GM21723 (cell line): Measurements from ENCODE around the gene MGAT3.

Source experiments
- ATAC-seq: cut with Tn5 transposase; IDR thresholded peaks from one replicate; pipeline ENCODE4 v1.9.1; 2021; ENCODE audit warnings: mild to moderate bottlenecking, moderate library complexity; ENCODE audit not compliant: unreplicated experiment

MGAT3 gene

DNA sequence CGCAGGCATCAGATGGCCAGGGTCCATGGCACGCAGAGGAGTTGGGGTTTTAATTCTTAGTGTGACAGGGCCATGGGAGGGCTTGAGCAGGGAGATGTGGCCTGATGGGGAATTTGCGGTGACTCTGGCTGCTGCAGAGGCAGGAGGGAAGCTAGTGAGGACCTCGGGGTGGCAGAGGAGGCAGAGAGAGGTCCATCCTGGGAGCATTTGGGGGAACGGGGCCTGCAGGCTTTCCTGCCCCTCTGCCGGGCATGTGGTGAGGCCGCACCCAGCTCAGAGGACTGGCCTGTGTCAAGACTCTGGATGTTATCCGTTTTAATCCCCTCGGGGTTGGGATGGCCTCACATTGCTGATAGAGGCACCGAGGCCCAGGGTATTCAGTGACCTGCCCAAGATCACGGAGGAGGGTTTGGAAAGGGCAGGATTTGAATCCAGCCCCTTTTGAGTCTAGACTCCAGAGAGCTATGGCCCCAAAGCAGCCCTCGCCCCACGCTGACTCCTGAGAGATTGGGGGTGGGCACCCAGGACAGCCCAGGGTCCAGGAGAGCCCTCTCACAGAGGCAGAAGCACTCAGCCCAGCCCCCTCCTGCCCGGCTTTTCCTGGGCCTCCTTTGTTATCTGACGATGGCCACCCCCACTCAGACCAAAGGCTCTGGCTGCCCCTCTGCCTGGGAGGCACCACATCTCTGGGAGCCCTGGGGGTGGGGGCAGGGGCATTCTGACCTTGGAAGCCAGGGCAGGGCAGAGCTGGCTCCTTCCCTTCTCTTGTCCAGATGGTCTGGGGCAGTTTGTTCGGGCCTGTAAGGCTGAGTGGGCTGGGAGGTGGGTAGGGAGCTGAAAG lies 13.9 kb downstream of the MGAT3 start:
- ATAC-seq, result no peak

DNA sequence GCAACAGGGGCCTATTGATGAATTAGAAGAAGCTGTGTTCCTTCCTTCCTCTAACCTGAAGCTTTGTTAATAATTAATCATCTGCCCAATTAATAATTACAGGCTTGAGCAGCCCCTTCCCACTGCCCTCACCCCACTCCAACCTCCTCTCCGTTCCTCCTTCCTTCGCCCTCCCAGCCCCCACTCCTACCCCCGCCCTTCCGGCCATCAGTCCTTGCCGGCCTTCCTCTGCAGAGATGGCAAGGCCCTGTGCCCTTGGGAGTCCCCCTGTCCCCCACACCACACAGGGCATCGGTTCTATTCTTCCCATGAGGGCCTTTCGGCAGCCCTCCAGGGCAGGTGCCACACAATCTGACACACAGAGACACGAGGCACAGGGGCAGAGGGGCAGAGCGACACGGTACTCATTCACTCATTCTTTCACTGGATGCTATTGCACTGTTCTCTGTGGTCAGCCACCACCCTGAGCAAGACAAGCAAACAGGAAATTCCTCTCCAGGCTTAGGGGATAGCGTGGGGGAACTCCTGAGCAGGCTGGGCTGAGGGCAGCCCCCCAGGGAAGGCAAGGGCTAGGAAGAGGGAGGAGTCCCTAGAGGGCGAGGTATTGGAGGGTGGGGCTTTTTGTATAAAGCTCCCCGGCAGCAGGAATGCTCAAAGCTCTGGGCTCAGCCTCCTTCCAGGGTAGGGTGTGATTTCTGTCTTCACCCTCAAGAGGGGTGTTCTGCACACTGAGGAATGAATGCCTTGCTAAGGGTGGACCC lies 14.7 kb downstream of the MGAT3 start:
- ATAC-seq, result peak; percentile 67

DNA sequence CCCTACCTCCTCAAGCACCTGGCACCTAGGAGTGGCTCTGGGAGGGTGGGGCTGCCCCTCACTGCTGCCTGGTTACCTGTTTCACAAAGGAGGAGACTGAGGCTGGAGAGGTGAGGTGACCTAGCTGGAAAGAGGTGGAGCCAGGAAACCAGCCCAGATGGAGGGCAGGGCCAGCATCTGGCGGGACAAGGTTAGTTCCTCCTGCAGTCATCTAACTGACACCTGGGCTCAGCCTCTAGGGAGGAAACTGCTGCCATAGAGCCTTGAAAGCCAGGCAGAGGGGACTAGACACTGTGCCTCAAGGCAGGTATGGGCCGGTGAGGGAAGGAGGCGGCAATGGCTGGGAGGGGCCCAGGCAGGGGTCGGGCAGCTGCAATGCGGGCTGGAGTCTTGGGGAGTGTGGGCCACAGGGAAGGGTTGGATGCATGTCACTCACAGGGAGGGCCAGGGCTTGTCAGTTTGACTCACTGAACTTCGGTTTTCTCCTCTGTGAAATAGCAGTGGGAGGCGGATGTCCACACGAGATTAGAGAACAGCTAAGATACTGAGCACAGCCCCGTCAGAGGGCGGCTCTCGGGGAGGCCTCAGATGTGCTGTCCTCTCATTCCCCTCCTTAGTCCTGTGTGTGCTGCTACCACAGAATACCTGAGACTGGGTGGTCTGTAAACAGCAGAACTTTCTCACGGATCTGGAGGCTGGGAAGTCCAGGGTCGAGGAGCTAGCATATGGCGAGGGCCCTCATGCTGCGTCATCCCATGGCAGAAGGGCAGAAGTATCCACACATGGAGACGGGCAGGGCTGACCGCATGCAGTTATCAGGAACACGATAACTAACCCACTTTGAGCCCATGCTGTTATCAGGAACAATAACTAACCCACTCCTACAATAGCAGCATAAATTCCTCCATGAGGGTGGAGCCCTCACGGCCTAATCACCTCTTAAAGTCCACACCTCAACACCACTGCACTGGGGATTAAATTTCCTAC lies 16.1 kb downstream of the MGAT3 start:
- no peak for ATAC-seq

DNA sequence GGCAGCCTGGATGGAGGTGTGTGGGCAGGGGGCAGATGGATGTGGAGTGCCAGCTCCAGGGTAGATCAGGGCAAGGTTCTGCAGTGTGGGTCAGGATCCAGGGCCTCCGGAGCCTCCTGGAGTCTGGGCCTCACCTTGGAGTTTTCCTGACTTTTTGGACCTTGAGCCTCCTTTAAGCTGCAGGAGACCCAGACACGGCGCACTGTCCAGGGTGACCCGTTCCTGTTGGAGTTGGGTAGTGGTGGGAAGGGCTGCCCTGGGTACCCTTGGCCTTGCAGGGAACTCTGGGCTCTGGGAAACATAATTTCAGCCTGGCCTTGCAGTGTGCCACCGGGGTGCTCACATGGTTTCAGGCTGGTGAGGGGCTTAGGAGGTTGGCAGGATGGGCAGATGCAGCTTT lies 17.0 kb downstream of the MGAT3 start:
- no peak for ATAC-seq

DNA sequence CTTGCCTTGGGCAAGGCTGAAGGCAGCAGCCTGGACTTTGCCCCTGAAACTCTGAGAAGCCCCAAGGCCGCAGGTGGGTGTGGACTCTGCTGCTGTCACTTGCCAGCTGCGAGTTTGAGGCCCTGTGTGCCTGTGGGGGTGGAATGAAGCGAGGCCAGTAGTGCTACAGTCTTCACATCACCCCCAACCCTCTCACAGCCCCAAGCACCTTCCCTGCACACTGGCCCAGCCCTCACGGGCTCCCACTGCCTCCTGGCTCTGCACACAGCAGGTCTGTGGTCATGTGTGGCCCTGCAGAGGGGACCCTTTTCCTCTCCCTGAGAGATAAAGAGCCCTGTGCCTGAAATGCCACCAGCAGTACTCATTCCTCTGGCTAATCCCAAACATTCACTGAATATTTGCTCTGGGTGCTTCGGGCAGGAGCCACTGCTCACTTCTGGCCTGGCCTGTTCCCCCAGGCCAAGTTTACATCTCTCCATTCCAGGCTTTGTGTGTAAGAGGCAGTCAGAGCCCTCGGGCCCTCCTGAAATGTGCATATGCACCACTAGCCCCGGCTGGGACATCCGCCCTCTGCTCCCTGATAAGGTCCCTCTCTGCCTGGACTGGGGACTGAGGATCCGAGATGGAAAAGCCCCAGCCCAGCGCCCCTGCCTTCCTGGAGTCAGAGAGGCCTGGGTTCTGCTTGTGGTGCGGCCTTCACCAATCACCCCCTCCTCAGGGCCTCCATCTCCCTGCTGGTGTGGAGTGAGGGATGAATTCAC lies 17.7 kb downstream of the MGAT3 start:
- no peak for ATAC-seq

DNA sequence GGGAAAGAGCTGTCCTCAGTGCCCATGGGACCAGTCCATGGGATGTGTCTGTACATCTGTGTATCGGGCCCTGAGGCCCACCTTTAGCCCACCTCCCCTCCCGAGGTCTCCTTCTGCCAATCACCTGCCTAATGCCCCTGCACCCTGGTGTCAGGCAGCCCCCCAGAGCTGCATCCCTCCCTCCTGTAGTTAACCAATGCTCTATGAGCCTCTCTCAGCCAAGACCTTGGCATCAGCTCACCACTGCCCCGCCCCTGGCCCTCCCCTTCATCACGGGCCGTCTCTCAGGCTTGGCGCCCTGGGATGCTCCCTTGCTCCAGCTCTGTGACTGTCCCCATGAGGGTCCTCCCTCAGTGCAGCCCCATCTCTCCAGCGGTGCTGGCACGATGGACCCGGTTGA lies 18.5 kb downstream of the MGAT3 start:
- ATAC-seq, result no peak

DNA sequence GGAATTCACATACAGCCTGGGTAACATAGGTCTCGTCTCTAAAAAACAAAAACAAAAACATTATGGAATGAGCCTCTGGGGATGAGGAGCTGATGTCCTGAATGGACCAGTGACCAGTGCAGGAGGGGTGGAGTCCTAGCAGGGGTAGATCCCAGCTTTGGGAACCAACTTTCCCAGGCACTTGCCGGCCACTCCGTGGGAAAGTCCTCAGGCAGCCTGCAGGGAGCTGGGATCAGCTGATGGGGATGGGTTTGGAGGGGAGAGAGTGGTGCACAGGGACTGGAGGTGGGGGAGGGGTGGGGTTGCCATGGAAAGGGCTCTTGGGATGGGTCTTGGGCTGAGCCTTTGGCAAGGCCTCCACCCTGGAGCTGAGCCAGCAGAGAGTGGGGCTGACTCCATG lies 19.1 kb downstream of the MGAT3 start:
- ATAC-seq, result no peak

DNA sequence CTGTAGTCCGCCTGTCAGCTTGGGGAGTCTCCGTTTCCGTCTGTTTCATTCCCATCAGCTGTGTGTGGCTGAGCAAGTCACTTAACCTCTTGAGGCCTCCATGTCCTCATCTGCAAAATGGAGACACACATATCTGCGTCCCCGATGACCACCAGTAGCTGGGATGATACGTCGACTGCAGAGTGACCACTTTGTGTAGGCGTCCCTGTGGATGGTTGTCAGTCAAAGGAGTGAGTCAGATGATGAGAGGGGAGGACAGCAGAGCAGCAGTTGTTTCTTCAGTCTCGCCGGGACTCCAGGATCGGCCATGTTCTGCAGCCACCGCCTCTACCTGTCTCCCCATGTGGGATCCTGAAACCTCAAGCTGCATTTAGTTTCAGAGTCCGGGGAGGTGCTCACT lies 19.9 kb downstream of the MGAT3 start:
- no peak for ATAC-seq

DNA sequence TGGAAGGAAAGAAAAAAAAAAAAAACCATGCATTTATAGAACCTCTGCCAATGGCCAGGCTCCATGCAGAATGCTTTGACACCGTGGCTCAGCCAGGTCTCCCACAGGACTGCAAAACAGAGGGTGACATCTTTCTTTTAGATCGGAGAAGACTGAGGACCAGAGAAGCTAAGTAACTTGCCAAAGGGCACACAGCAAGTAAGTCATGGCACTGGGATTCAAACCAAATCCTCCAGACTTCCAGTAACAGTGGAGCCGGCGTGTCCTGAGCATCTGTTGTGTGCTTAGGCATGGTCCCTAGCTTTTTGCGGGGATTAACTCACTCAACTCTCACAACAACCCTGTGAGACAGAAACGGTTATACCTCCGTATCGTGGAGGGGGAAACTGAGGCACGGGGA lies 20.7 kb downstream of the MGAT3 start:
- ATAC-seq, result no peak

DNA sequence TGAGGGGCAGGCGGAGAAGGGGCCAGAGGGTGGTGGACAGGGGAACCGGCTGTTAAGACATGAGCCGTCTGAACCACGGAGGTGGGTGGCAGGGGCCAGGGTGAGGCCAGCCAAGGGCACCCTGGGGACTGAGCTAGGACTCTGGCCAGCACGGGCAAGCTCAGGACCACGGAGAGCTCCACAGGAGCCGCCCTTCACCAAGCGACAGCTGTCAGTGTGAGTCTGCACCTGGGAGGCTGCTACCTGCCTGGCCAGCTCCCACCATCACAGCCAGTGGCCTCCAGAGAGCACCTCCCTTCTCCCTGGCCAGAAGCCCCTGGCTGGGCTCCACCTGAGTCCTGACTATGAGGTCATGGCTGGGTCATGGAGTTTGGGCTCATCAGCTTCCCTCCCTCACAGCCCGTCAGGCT lies 21.6 kb downstream of the MGAT3 start:
- ATAC-seq, result no peak

DNA sequence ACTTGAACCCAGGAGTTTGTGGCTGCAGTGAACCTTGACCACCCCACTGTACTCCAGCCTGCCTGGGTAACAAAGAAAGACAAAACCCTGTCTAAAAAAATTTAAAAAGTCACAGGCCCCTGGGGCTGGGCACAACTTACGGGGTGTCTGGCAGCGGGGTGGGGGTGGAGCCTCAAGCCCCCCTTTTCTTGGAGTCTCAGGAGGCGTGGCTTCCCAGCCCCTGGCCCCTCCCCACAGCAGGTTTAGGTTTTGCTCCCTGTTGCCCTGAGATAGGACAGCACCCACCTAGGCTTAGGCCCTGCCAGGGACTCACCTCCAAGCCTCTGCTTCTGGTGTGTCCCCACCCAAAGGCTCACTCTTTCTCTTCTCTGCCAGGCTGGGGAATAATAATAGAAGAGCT lies 22.4 kb downstream of the MGAT3 start:
- no peak for ATAC-seq

DNA sequence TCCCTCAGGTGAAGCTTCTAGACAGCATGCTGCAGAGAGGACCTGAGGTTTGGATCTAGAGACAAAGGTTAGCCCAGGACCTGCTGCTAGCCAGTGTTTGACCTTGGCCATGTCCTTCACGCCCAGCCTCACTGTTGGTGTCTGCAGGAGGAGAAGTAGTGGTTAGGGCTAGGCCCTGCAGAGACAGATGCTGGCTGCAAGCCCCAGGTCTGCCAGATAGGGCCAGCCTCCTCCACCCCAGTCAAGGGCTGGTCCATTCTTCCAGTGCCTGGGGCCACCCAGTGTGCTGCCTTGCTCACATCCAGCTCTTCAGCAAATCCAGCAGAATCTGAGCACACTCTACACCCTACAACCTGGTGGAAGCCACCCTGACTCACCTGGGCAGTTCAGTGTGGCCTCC lies 23.7 kb downstream of the MGAT3 start:
- no peak for ATAC-seq

DNA sequence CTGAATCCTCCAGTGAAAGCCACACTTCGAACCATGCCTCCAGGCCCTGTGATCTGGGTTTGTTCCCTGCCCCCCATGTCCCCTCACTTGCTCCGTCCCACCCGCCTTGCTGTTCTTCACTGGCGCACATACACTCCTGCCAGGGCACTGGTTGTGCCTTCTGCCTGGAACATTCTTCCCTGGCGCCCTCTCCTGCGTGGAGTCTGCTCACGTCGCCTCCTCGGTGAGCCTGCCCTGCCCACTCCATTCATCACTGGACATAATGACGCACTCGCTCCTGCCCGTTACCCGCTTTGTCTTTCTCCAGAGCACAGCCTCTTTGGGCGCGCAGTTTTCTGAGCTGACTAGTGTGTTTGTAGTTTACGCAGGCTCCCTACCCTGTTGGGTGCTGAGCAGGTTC lies 24.2 kb downstream of the MGAT3 start:
- no peak for ATAC-seq

DNA sequence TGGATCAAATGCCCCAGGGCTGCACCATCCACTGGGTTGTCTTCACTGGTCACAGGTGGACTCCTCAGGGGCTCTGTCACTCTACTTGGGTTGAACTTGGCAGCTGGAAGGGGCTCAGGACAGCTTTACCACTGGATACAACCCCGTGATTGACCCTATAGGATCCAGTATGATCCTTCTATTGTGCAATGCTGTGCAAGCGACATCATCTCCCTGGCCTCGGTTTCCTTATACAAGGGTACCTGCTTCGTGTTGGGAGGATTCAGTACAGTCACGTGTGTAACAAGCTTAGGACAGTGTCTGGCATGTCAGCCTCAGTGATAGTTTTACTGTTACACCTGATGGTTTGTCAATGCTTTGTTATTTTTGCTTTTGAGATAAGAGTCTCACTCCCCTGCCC lies 24.8 kb downstream of the MGAT3 start:
- ATAC-seq, result no peak

DNA sequence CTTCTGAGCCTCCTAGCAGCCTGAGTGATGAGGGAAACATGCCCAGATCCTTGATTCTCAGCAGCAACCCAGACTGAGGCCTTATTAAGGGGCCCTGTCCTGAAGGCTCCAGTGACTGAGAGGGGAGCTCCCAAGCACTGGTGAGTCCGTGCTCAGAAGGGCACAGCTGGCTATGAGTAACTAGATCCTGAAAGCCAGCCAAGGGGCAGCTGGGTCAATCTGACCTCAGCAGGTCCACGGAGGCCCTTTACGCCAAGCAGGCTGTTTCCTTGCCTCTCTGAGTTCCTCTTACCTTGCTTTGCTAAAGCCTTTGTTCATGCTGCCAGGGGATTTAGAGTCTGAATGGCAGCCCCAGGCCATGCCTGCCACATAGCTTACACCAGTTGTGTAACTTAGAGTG lies 26.0 kb downstream of the MGAT3 start:
- no peak for ATAC-seq

DNA sequence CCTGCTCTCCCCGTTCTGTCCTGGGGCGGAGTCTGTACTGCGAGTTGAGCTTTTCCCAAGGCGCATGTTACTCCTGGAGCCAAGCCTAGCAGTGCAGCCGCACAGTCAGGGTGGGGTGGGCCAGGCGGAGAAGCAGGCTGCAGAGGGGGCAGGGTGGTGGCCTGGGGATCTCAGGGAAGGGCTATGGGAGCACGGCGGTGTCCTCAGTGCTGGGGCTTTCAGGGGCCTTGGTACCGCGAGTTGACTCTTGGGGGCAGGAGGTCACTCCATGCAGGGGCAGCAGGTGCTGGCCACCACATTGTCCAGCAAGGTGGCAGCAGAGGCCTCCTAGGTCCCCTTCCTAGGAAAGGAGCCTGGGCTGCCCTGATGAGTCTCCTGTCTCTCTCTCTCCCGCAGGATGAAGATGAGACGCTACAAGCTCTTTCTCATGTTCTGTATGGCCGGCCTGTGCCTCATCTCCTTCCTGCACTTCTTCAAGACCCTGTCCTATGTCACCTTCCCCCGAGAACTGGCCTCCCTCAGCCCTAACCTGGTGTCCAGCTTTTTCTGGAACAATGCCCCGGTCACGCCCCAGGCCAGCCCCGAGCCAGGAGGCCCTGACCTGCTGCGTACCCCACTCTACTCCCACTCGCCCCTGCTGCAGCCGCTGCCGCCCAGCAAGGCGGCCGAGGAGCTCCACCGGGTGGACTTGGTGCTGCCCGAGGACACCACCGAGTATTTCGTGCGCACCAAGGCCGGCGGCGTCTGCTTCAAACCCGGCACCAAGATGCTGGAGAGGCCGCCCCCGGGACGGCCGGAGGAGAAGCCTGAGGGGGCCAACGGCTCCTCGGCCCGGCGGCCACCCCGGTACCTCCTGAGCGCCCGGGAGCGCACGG lies 30.4 kb downstream of the MGAT3 start:
- ATAC-seq, result no peak

DNA sequence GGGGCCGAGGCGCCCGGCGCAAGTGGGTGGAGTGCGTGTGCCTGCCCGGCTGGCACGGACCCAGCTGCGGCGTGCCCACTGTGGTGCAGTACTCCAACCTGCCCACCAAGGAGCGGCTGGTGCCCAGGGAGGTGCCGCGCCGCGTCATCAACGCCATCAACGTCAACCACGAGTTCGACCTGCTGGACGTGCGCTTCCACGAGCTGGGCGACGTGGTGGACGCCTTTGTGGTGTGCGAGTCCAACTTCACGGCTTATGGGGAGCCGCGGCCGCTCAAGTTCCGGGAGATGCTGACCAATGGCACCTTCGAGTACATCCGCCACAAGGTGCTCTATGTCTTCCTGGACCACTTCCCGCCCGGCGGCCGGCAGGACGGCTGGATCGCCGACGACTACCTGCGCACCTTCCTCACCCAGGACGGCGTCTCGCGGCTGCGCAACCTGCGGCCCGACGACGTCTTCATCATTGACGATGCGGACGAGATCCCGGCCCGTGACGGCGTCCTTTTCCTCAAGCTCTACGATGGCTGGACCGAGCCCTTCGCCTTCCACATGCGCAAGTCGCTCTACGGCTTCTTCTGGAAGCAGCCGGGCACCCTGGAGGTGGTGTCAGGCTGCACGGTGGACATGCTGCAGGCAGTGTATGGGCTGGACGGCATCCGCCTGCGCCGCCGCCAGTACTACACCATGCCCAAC lies 31.2 kb downstream of the MGAT3 start:
- no peak for ATAC-seq

DNA sequence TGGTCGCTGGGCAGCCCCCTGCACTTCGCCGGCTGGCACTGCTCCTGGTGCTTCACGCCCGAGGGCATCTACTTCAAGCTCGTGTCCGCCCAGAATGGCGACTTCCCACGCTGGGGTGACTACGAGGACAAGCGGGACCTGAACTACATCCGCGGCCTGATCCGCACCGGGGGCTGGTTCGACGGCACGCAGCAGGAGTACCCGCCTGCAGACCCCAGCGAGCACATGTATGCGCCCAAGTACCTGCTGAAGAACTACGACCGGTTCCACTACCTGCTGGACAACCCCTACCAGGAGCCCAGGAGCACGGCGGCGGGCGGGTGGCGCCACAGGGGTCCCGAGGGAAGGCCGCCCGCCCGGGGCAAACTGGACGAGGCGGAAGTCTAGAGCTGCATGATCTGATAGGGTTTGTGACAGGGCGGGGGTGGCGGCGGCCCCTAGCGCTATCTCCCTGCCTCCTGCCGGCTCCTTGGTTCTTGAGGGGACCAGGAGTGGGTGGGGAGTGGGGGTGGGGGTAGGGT lies 31.8 kb downstream of the MGAT3 start:
- no peak for ATAC-seq
